DND-41 (cell line): Measurements from ENCODE around the gene ZNF256.

Source experiments
- ATAC-seq: fragments of 200-7000 bp; cut with Tn5 transposase; 3 replicates; pipeline ENCODE4 v1.9.1; 2021; ENCODE audit warnings: low read depth; ENCODE audit not compliant: insufficient read depth
- DNase-seq: peaks from one replicate; pipeline ENCODE4 v3.0.0-alpha.2; 2020
- H2AFZ ChIP-seq: 2 replicates; pipeline ENCODE4 v1.6.0; 2012; ENCODE audit warnings: low read depth, low read length
- H3K27ac ChIP-seq: 2 replicates; pipeline ENCODE4 v1.5.1; 2012; ENCODE audit warnings: low read length, inconsistent platforms
- H3K27me3 ChIP-seq: fragments of 200-600 bp; sonication (generic); 2 replicates; pipeline ENCODE4 v1.6.0; 2012; ENCODE audit warnings: low read length, mild to moderate bottlenecking, inconsistent platforms; ENCODE audit not compliant: insufficient read depth, poor library complexity
- H3K36me3 ChIP-seq: 2 replicates; pipeline ENCODE4 v1.5.1; 2012; ENCODE audit warnings: low read length, inconsistent platforms; ENCODE audit not compliant: insufficient read depth
- H3K4me1 ChIP-seq: 2 replicates; pipeline ENCODE4 v1.5.1; 2012; ENCODE audit warnings: mild to moderate bottlenecking, low read length; ENCODE audit not compliant: insufficient read depth
- H3K4me2 ChIP-seq: 2 replicates; pipeline ENCODE4 v1.6.0; 2012; ENCODE audit warnings: mild to moderate bottlenecking, moderate library complexity, low read length, inconsistent platforms; ENCODE audit not compliant: insufficient read depth
- H3K4me3 ChIP-seq, 2 experiments: fragments of 200-600 bp in 1 of 2; shearing (Covaris generic) in 1 of 2; 2 replicates each; pipeline ENCODE4 v1.5.1; 2012 to 2016; ENCODE audit warnings: inconsistent platforms in 2 of 2, low read length in 2 of 2, mild to moderate bottlenecking in 2 of 2, low read depth in 1 of 2, moderate library complexity in 1 of 2
- H3K79me2 ChIP-seq: 2 replicates; pipeline ENCODE4 v1.6.0; 2012; ENCODE audit warnings: low read length, inconsistent platforms; ENCODE audit not compliant: insufficient read depth
- H3K9ac ChIP-seq: 2 replicates; pipeline ENCODE4 v1.6.0; 2012; ENCODE audit warnings: low read depth, mild to moderate bottlenecking, inconsistent platforms, low read length, moderate library complexity
- H3K9me3 ChIP-seq: 2 replicates; pipeline ENCODE4 v1.5.1; 2012; ENCODE audit warnings: low read length, moderate library complexity, mild to moderate bottlenecking, inconsistent platforms; ENCODE audit not compliant: insufficient read depth, severe bottlenecking
- H4K20me1 ChIP-seq: 2 replicates; pipeline ENCODE4 v1.6.0; 2012; ENCODE audit warnings: low read length; ENCODE audit not compliant: insufficient read depth
- EZH2 ChIP-seq: IDR thresholded peaks from 3 replicates; pipeline ENCODE4 v1.6.1; 2012; ENCODE audit warnings: borderline replicate concordance, low read depth, mild to moderate bottlenecking, moderate library complexity, low read length, inconsistent platforms; ENCODE audit not compliant: severe bottlenecking
- TF ChIP-seq, protein P1 (sequence below): IDR thresholded peaks from 2 replicates; pipeline ENCODE4 v1.5.1; 2012; ENCODE audit warnings: borderline replicate concordance, low read length, moderate library complexity, mild to moderate bottlenecking; ENCODE audit not compliant: poor library complexity, severe bottlenecking; ENCODE audit errors: extremely low read depth

Gene ZNF256

DNA sequence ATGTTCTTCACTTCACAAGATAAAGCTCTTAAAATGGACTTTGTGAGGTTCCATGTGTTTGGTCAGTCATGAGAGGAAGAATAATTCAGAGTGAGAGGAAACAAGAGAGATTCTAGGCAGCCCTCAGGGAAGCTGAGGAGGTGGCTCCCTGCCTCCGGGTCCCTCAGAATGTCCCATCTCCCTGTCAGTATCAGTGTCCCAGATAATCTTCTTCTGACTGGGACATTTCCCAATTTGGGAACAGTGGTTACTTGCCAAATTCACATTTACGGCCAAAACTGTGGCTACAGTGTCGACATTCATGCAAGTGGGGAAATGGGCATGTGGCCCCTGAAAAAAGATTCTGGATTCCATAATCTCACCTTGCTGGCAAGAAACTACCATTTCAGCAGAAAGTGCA, 40.1 kb downstream of the ZNF256 start:
- H3K4me3 ChIP-seq, result no peak overlapping the region
- H2AFZ ChIP-seq, result no peak overlapping the region
- no peak overlapping the region for H3K4me2 ChIP-seq
- ATAC-seq (no peak), DNase-seq (no peak)
- peaks cover 26% of the 10 kb centered on the region for H3K79me2 ChIP-seq
- H3K27ac ChIP-seq, result no peak overlapping the region
- TF ChIP-seq, protein P1, sequence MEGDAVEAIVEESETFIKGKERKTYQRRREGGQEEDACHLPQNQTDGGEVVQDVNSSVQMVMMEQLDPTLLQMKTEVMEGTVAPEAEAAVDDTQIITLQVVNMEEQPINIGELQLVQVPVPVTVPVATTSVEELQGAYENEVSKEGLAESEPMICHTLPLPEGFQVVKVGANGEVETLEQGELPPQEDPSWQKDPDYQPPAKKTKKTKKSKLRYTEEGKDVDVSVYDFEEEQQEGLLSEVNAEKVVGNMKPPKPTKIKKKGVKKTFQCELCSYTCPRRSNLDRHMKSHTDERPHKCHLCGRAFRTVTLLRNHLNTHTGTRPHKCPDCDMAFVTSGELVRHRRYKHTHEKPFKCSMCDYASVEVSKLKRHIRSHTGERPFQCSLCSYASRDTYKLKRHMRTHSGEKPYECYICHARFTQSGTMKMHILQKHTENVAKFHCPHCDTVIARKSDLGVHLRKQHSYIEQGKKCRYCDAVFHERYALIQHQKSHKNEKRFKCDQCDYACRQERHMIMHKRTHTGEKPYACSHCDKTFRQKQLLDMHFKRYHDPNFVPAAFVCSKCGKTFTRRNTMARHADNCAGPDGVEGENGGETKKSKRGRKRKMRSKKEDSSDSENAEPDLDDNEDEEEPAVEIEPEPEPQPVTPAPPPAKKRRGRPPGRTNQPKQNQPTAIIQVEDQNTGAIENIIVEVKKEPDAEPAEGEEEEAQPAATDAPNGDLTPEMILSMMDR, result no peak
- no peak for TF ChIP-seq EZH2
- H3K9ac ChIP-seq, result no peak overlapping the region
- H4K20me1 ChIP-seq, result peaks cover 3% of the 10 kb centered on the region; the same call in 1 of the 2 replicates
- H3K4me1 ChIP-seq, result no peaks in the 10 kb centered on the region; the same call in 1 of the 2 replicates
- no peaks in the 10 kb centered on the region for H3K27me3 ChIP-seq
- no peaks in the 10 kb centered on the region for H3K9me3 ChIP-seq
- peaks cover 40% of the 10 kb centered on the region for H3K36me3 ChIP-seq

DNA sequence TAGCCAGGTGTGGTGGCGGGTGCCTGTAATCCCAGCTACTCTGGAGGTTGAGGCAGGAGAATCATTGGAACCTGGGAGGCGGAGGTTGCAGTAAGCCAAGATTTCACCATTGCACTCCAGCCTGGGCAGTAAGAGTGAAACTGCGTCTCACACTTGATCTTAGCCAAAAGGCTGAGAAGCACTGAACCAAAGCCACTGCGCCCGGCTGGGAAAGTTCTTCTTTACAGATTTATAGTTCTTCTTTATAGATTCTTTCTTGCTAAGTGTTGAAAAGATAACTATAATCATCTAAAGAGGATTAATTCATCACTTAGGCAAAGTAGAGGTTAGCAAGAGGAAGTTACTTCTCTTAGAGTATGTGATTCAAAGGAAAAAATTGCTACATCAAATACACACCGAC, 42.2 kb downstream of the ZNF256 start:
- Histone ChIP-seq H3K36me3 (peaks cover 21% of the 10 kb centered on the region), H4K20me1 (no peaks in the 10 kb centered on the region), H3K4me1 (no peaks in the 10 kb centered on the region), H3K4me2 (no peak overlapping the region), H3K27me3 (no peaks in the 10 kb centered on the region), H3K27ac (no peak overlapping the region), H3K79me2 (peaks cover 9% of the 10 kb centered on the region; the same call in 1 of the 2 replicates), H3K4me3 (no peak overlapping the region), H3K9ac (no peak overlapping the region), H2AFZ (no peak overlapping the region), H3K9me3 (no peaks in the 10 kb centered on the region)
- ATAC-seq (no peak), DNase-seq (no peak)
- TF ChIP-seq EZH2, result no peak
- TF ChIP-seq, protein P1, result no peak

DNA sequence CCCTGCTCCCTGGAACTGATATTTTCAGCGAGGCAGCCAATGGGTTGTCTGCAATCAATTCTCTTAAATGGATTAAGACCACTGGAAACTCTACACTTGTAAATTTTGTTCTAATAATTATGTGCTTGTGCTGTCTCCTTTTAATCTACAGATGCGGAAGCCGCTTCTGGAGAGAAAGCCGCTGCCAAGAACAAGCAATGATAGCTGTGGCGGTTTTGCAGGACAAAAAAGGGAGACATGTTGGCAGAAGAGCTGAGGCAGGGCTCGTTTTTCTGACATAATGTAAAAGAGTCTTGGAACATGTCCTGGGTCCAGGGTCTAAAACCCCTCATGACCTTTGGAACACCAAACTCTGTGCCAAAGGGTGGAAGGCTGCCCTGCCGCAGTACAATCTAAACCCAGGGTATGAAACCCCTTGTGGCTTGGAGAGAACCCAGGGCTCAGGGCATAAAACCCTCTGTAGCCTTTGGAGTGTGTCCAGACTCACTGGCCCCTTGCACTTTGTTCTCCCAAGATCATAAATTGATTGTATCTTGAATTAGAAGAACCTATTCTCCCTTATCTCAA, 43.8 kb downstream of the ZNF256 start:
- H3K79me2 ChIP-seq, result peaks cover 9% of the 10 kb centered on the region; the same call in 1 of the 2 replicates
- no peaks in the 10 kb centered on the region for H3K27me3 ChIP-seq
- H3K9ac ChIP-seq, result no peak overlapping the region
- no peak for DNase-seq
- H3K36me3 ChIP-seq, result peaks cover 16% of the 10 kb centered on the region
- H3K4me2 ChIP-seq, result no peak overlapping the region
- no peaks in the 10 kb centered on the region for H3K4me1 ChIP-seq
- H3K9me3 ChIP-seq, result no peaks in the 10 kb centered on the region
- no peaks in the 10 kb centered on the region for H4K20me1 ChIP-seq
- ATAC-seq, result no peak
- TF ChIP-seq, protein P1, result no peak
- no peak for TF ChIP-seq EZH2
- no peak overlapping the region for H3K27ac ChIP-seq
- H3K4me3 ChIP-seq, result no peak overlapping the region
- no peak overlapping the region for H2AFZ ChIP-seq
